HG03108 (cell line): ENCODE results near the gene FNIP1.
"Not testable (repeated sequence)": the region's sequence is repeated elsewhere in the genome, so short reads cannot be mapped to it uniquely, and the experiment has no call there.

Experiments used
- ATAC-seq: cut with Tn5 transposase; IDR thresholded peaks from one replicate; pipeline ENCODE4 v1.9.1; 2021; ENCODE audit warnings: moderate library complexity; ENCODE audit not compliant: unreplicated experiment

The FNIP1 gene

GRCh38 chr5:131796793-131797693 is at the start of gene FNIP1:
Gene FNIP1, minus strand, starts transcription at chr5:131797017. Its CDS starts 96 bp downstream, at chr5:131796921.
- peak; percentile 91 for ATAC-seq

DNA sequence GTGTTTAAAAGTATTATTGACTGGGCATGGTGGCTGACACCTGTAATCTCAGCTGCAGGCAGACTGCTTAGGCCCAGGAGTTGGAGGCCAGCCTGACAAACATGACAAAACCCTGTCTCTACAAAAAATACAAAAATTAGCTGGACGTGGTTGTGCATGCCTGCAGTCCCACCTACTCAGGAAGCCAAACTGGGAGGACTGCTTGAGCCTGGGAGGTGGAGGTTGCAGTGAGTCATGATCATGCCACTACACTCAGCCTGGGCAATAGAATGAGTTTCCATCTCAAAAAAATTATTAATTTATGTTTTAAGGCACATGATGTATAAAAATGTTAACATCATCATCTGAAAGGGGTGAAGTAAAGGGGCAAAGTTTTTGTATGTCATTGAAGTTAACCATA is 49.7 kb upstream of the FNIP1 start:
- ATAC-seq, result no peak

DNA sequence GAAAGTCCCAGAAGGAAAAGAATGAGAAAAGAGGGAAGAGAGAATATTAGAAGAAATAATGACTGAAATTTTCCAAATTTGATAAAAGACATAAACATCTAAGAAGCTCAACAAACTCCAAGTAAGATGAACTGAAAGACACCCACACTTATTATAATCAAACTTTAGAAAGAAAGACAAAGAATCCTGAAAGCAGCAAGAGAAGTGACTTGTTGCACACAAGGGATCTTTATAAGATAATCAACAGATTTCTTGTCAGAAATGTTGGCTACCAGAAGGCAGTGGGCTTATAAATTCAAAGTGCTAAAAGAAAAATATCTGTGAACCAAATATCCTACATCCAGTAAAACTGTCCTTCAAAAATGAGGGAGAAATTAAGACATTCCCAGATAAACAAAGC is 49.0 kb upstream of the FNIP1 start:
- no peak for ATAC-seq

DNA sequence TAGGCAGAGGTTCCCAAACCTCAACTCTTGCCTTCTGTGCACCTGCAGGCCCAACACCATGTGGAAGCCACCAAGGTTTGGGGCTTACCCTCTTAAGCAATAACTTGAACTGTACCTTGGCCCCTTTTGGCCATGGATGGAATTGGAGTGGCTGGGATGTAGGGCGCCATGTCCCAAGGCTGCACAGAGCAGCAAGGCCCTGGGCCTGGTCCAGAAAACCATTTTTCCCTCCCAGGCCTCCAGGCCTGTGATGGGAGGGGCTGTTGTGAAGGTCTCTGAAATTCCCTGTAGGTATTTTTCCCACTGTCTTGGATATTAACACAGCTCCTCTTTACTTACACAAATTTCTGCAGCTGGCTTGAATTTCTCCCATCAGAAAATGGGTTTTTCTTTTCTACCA is 46.2 kb upstream of the FNIP1 start:
- not testable (repeated sequence) for ATAC-seq

GRCh38 chr5:131832702-131833101 is 35.9 kb upstream of the FNIP1 start:
- not testable (repeated sequence) for ATAC-seq

- ATAC-seq, result no peak
These were observed 28.7 kb upstream of the FNIP1 start for GRCh38 chr5:131825404-131826013.

- no peak for ATAC-seq
These were observed 27.8 kb upstream of the FNIP1 start for GRCh38 chr5:131824631-131825030.

DNA sequence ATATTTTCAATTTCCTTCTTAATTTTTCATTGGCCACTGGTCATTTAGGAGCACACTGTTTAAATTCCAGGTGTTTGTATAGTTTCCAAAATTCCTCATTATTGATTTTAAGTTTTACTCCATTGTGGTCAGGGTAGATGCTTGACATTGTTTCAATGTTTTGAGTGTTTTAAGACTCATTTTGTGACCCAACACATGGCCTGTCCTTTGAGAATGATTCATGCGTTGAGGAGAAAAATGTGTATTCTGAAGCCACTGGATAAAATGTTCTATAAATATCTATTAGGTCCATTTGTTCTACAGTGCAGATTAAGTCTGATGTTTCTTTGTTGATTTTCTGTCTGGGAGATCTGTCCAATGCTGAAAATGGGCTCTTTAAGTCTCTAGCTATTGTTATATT is 24.4 kb upstream of the FNIP1 start:
- no peak for ATAC-seq

GRCh38 chr5:131818001-131818724 is 21.3 kb upstream of the FNIP1 start:
- no peak for ATAC-seq

DNA sequence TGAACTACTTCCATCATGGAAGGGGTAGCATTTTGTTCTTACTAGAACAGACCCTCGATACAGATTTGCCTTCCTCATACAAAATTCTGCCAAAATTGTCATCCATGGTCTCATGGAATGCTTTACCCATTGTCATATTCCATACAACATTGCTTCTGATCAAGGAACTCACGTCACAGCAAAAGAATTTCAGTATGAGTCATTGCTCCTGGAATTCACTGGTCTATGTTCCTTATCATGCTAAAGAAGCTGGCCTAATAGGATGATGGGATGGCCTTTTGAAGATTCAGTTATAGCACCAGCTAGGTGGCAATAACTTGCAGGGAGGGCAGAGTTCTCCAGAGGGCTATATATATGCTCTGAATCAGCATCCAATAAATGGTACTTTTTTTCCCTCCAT is 18.2 kb upstream of the FNIP1 start:
- ATAC-seq, result no peak

GRCh38 chr5:131812371-131813160 is 15.7 kb upstream of the FNIP1 start:
- no peak for ATAC-seq

- peak; percentile 69 for ATAC-seq
These were observed 13.9 kb upstream of the FNIP1 start for GRCh38 chr5:131810510-131811249.

GRCh38 chr5:131795879-131796792 is 681 bp downstream of the FNIP1 start:
- ATAC-seq, result peak; percentile 7

DNA sequence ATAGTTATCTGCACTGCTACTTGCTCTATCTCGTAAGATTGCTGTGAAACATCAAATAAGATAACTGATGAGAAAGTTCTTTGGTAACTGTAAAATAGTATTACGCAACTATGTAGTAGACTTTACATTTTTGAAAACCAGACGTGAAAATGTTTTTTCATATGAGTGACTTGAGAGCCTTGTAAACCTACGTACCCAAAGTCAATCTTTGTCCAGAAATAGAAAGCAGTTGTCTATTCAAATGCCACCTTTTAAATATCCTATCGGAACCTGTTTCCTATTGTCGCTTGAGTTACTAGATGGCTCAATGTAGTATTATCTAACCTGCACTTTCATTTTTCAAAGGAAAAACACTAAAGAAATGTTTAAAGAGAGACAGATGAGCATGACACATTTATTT is 1.6 kb downstream of the FNIP1 start:
- ATAC-seq, result no peak

DNA sequence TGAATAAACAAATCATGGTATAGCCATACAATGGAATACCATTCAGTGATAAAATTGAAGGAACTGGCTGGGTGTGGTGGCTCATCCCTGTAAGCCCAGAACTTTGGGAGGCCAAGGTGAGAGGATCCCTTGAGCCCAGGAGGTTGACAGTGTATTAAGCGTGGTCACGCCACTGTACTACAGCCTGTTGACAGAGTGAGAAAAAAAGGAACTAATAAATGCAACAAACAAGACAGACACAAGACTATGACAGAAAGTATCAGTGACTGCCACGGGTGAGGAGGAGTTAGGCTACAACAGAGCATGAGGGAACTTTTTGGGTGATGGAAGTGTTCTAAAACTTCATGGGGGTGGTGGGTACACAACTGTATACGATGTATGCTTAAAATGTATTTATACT is 2.2 kb downstream of the FNIP1 start:
- no peak for ATAC-seq

- ATAC-seq, result no peak
These were observed 3.9 kb downstream of the FNIP1 start for GRCh38 chr5:131792896-131793295.

- no peak for ATAC-seq
These were observed 5.0 kb downstream of the FNIP1 start for GRCh38 chr5:131791866-131792265.

- ATAC-seq, result no peak
These were observed 6.3 kb downstream of the FNIP1 start for GRCh38 chr5:131790550-131790949.

DNA sequence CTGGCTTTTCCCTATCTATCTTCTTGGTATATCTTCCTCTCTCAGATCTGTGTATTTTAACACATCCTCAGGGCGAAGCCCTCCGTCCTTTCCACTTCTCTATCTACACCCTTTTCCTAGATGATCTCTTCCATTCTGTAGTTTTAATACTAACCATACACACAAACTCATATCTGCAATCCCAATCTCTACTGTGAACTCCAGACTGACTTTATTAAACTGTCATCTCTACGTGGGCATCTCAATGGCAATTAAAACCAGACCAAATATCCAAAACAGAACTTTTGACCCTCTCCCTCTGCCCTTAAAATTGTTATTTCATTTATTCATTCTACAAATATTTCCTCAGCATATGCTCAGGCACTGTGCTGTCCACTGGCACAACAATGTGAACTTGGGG is 7.1 kb downstream of the FNIP1 start:
- no peak for ATAC-seq
